Measurements from ENCODE around the gene ATG9A.

ATG9A gene

GRCh38 chr2:219213026-219213415, 16.4 kb downstream of the ATG9A start:
- Histone ChIP-seq H3K9me2 (replicated peaks; ENCODE audit: control insufficient read depth, low read length) (no peaks in the 10 kb centered on the region), H3K27ac (ENCODE audit: low read depth, low read length) (no peak overlapping the region), H3K4me3 (ENCODE audit: low read length) (no peak overlapping the region), H4K20me1 (ENCODE audit: control insufficient read depth, insufficient read depth, low read depth, low read length) (no peaks in the 10 kb centered on the region), H3F3A (ENCODE audit: control insufficient read depth, insufficient read depth) (no peaks in the 10 kb centered on the region), H3K4me1 (ENCODE audit: control insufficient read depth, low read length) (peaks cover 8% of the 10 kb centered on the region), H3K79me2 (ENCODE audit: control insufficient read depth, low read length) (peaks cover 13% of the 10 kb centered on the region), H3K9me3 (ENCODE audit: control insufficient read depth, insufficient read depth, low read length) (no peaks in the 10 kb centered on the region), H3K27me3 (ENCODE audit: control insufficient read depth, low read length) (no peaks in the 10 kb centered on the region), H3K36me3 (ENCODE audit: control insufficient read depth, low read length) (peaks cover 75% of the 10 kb centered on the region), H3K4me2 (ENCODE audit: low read length) (no peak overlapping the region)
- TF ChIP-seq EZH2phosphoT487 (IDR thresholded peaks at IDR 0.05; ENCODE audit: borderline replicate concordance, low read length): no peak
- no peak for TF ChIP-seq CTCF (IDR thresholded peaks at IDR 0.05; ENCODE audit: low read depth, low read length, poor library complexity, severe bottlenecking)

DNA sequence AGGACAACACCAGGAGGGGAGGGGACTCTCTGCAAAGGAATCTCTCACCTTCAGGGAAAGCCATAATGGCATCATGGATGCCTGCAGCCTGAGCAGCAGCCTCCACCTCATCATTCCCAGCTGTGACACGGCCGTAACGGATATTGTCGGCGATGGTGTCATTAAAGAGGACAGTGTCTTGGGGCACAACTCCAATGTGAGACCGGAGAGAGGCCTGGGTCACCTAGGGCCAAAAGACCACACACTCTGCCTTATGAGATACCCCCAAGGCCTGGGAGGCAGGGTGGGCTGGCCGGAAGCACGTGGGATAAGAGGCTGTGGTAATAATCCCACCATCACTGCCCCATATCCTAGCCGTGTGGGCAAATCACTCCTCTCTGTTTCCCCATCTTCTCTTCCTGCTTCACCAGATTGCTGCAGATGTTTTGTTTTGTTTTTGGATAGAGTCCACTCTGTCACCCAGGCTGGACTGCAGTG, 18.5 kb downstream of the ATG9A start:
- Histone ChIP-seq H3K36me3 (ENCODE audit: control insufficient read depth, low read length) (peaks cover 74% of the 10 kb centered on the region), H3F3A (ENCODE audit: control insufficient read depth, insufficient read depth) (peaks cover 7% of the 10 kb centered on the region; the same call in 1 of the 2 replicates), H3K4me1 (ENCODE audit: control insufficient read depth, low read length) (peaks cover 15% of the 10 kb centered on the region), H4K20me1 (ENCODE audit: control insufficient read depth, insufficient read depth, low read depth, low read length) (no peaks in the 10 kb centered on the region), H3K79me2 (ENCODE audit: control insufficient read depth, low read length) (peaks cover 3% of the 10 kb centered on the region; the same call in 1 of the 2 replicates), H3K27me3 (ENCODE audit: control insufficient read depth, low read length) (no peaks in the 10 kb centered on the region), H3K4me2 (ENCODE audit: low read length) (no peak overlapping the region), H3K27ac (ENCODE audit: low read depth, low read length) (no peak overlapping the region), H3K9me2 (replicated peaks; ENCODE audit: control insufficient read depth, low read length) (no peaks in the 10 kb centered on the region), H3K9me3 (ENCODE audit: control insufficient read depth, insufficient read depth, low read length) (no peaks in the 10 kb centered on the region), H3K4me3 (ENCODE audit: low read length) (no peak overlapping the region)
- TF ChIP-seq EZH2phosphoT487 (IDR thresholded peaks at IDR 0.05; ENCODE audit: borderline replicate concordance, low read length) (no peak), CTCF (IDR thresholded peaks at IDR 0.05; ENCODE audit: low read depth, low read length, poor library complexity, severe bottlenecking) (no peak)

GRCh38 chr2:219210196-219210885, 19.1 kb downstream of the ATG9A start:
- no peak overlapping the region for H3K27ac ChIP-seq (ENCODE audit: low read depth, low read length)
- peaks cover 3% of the 10 kb centered on the region; the same call in 1 of the 2 replicates for H3K79me2 ChIP-seq (ENCODE audit: control insufficient read depth, low read length)
- H3F3A ChIP-seq (ENCODE audit: control insufficient read depth, insufficient read depth): peaks cover 7% of the 10 kb centered on the region; the same call in 1 of the 2 replicates
- no peaks in the 10 kb centered on the region for H3K9me3 ChIP-seq (ENCODE audit: control insufficient read depth, insufficient read depth, low read length)
- H3K36me3 ChIP-seq (ENCODE audit: control insufficient read depth, low read length): peaks cover 73% of the 10 kb centered on the region
- no peak overlapping the region for H3K4me2 ChIP-seq (ENCODE audit: low read length)
- no peaks in the 10 kb centered on the region for H4K20me1 ChIP-seq (ENCODE audit: control insufficient read depth, insufficient read depth, low read depth, low read length)
- TF ChIP-seq EZH2phosphoT487 (IDR thresholded peaks at IDR 0.05; ENCODE audit: borderline replicate concordance, low read length) (no peak), CTCF (IDR thresholded peaks at IDR 0.05; ENCODE audit: low read depth, low read length, poor library complexity, severe bottlenecking) (no peak)
- H3K4me1 ChIP-seq (ENCODE audit: control insufficient read depth, low read length): peaks cover 18% of the 10 kb centered on the region
- no peaks in the 10 kb centered on the region for H3K9me2 ChIP-seq (replicated peaks; ENCODE audit: control insufficient read depth, low read length)
- H3K4me3 ChIP-seq (ENCODE audit: low read length): no peak overlapping the region
- H3K27me3 ChIP-seq (ENCODE audit: control insufficient read depth, low read length): no peaks in the 10 kb centered on the region
